CD4-positive, alpha-beta T cell (primary cell): ENCODE data around the gene SKIDA1. TPM values are rescaled to one million over a fixed set of nuclear protein-coding genes. Genes with fewer than 3 reads are reported as not detected.

Experiments used
- ATAC-seq: fragments of 200-7000 bp; cut with Tn5 transposase; one replicate; pipeline ENCODE4 v1.10.0; 2022; ENCODE audit warnings: mild to moderate bottlenecking; ENCODE audit not compliant: poor library complexity
- CTCF ChIA-PET: fragments of 350-600 bp; sonication (Branson Sonifier 250); formaldehyde crosslinking; loops from one replicate; lab custom pipeline; 2021; ENCODE audit warnings: antibody characterized with exemption, inconsistent platforms; lab: Charles Lee
- POLR2A ChIA-PET: fragments of 350-600 bp; sonication (Branson Sonifier 250); formaldehyde crosslinking; loops from one replicate; lab custom pipeline; 2021; ENCODE audit warnings: antibody characterized with exemption, inconsistent platforms; lab: Charles Lee
- DNase-seq, 14 experiments: peaks; one replicate each; pipeline ENCODE4 v3.0.0-alpha.2; 2013 to 2020; ENCODE audit warnings: mixed read lengths in 2 of 14
- H3K27ac ChIP-seq, 2 donors: one replicate each; pipeline versions ENCODE4 v1.5.1 to v1.7.0; 2013; ENCODE audit warnings: low read length in 2 of 2, low read depth in 1 of 2, mild to moderate bottlenecking in 1 of 2
- H3K27me3 ChIP-seq, 2 experiments: 1 replicate in 1 of 2; 2 replicates in 1 of 2; pipeline versions ENCODE4 v1.6.1 to v1.7.0; 2013; ENCODE audit warnings: low read length in 2 of 2, control low read depth in 1 of 2, mild to moderate bottlenecking in 1 of 2, moderate library complexity in 1 of 2; ENCODE audit not compliant: insufficient read depth in 2 of 2, control insufficient read depth in 1 of 2
- H3K36me3 ChIP-seq: one replicate; pipeline ENCODE4 v1.6.1; 2013; ENCODE audit warnings: low read length, control low read depth; ENCODE audit not compliant: insufficient read depth
- H3K4me1 ChIP-seq: one replicate; pipeline ENCODE4 v1.6.1; 2013; ENCODE audit warnings: low read length, control low read depth; ENCODE audit not compliant: insufficient read depth
- H3K4me3 ChIP-seq: one replicate; pipeline ENCODE4 v1.5.1; 2013; ENCODE audit warnings: mild to moderate bottlenecking, low read length, moderate library complexity
- H3K9me3 ChIP-seq, 2 experiments: 1 replicate in 1 of 2; 2 replicates in 1 of 2; pipeline versions ENCODE4 v1.6.1 to v1.7.0; 2013; ENCODE audit warnings: low read length in 2 of 2, mild to moderate bottlenecking in 2 of 2, control low read depth in 1 of 2, moderate library complexity in 1 of 2; ENCODE audit not compliant: control insufficient read depth in 1 of 2, insufficient read depth in 1 of 2
- H3K27ac Mint-ChIP-seq: one replicate; pipeline ENCODE4 v1.8.0; 2020; ENCODE audit warnings: mixed read lengths
- H3K27me3 Mint-ChIP-seq: one replicate; pipeline ENCODE4 v1.8.0; 2021; ENCODE audit warnings: mixed read lengths
- H3K36me3 Mint-ChIP-seq: one replicate; pipeline ENCODE4 v1.8.0; 2021; ENCODE audit warnings: low read depth, mixed read lengths
- H3K4me1 Mint-ChIP-seq: one replicate; pipeline ENCODE4 v1.8.0; 2021; ENCODE audit warnings: low read depth, mixed read lengths
- H3K4me3 Mint-ChIP-seq: one replicate; pipeline ENCODE4 v1.8.0; 2020; ENCODE audit warnings: mild to moderate bottlenecking, mixed read lengths
- H3K9me3 Mint-ChIP-seq: one replicate; pipeline ENCODE4 v1.8.0; 2020; ENCODE audit warnings: mixed read lengths
- CTCF ChIP-seq: fragments of 200-600 bp; IDR thresholded peaks from one replicate; pipeline ENCODE4 v1.8.0; 2022; ENCODE audit warnings: antibody characterized with exemption, mild to moderate bottlenecking
- intact Hi-C, 2 experiments: fragments of 100-400 bp; cut with DNase I in 1 of 2; cut with micrococcal nuclease in 1 of 2; formaldehyde crosslinking; loops; one replicate each; pipeline versions ENCODE4 v1.15.1 to v1.9.0; 2023 to 2025; cut with DNase I, micrococcal nuclease
- total RNA-seq, 174 experiments: library from RNA in 2 of 174; stranded (reverse) in 2 of 174; gene quantifications; one replicate each; pipeline ENCODE4 v1.2.3 and lab custom pipeline; 2021 to 2026

Gene SKIDA1
- total RNA-seq, 2 experiments from 2014 or later: 0.22 to 0.25 TPM

DNA sequence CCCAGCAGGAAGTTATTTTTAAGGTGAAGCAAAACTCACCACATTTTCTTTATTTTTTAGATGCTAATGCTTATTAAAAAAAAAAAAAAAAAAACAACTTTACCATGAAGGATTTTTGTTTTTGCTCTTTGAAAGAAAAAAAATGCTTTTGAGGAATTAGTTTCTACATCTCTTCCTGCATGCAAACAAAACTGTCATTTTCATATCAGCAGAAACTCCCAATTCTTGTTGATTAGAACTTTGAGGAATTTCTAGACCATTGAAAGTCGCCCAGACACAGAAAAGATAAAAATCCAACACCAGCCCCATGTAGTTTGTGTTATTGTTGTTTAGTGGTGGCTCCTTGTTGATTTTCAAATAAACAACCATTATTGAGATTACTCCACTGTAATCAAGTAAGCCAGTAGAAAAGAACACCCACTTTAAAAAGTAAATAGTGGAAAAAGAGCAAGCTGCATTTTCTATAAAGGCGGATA, 14.3 kb downstream of the SKIDA1 start:
- Mint-ChIP-seq H3K27ac (no peak overlapping the region), H3K4me3 (no peak overlapping the region), H3K27me3 (peaks cover 78% of the 10 kb centered on the region), H3K9me3 (no peaks in the 10 kb centered on the region), H3K4me1 (peaks cover 6% of the 10 kb centered on the region), H3K36me3 (no peaks in the 10 kb centered on the region)
- intact Hi-C loops: no loop called here
- Histone ChIP-seq H3K4me1 (peaks cover 5% of the 10 kb centered on the region), H3K9me3 (peaks cover 0 to 11% of the 10 kb centered on the region in 2 experiments), H3K27ac (no peak overlapping the region), H3K27me3 (peaks cover 33 to 70% of the 10 kb centered on the region in 2 experiments), H3K36me3 (no peaks in the 10 kb centered on the region), H3K4me3 (no peak overlapping the region)
- CTCF ChIA-PET: interaction anchor here (0.8 to 1.2 kb wide), 2 partner anchors 14 to 15 kb away, joined by 3 read pairs; no protein-coding TSS in a partner anchor
- ATAC-seq: no peak
- DNase-seq: no peak
- POLR2A ChIA-PET: interaction anchor here (0.5 to 0.8 kb wide), 2 partner anchors 971 to 1196 kb away, joined by 3 read pairs; no protein-coding TSS in a partner anchor
- no peak for TF ChIP-seq CTCF

- intact Hi-C loops: no loop called here
- no peaks in the 10 kb centered on the region for H3K36me3 Mint-ChIP-seq
- TF ChIP-seq CTCF: no peak
Measured at GRCh38 chr10:21510241-21511094, 15.0 kb downstream of the SKIDA1 start.

GRCh38 chr10:21509341-21510240, 15.9 kb downstream of the SKIDA1 start:
- ChIA-PET CTCF (interaction anchor here (1.1 to 1.6 kb wide), 2 partner anchors 13 kb away, joined by 4 to 5 read pairs; no protein-coding TSS in a partner anchor), POLR2A (interaction anchor here (0.8 kb wide), 1 partner anchor 17 kb away, joined by 3 read pairs; no protein-coding TSS in a partner anchor)
- Histone ChIP-seq H3K27ac (no peak overlapping the region), H3K4me1 (no peaks in the 10 kb centered on the region), H3K9me3 (peaks cover 0 to 9% of the 10 kb centered on the region in 2 experiments), H3K27me3 (peaks cover 18 to 60% of the 10 kb centered on the region in 2 experiments), H3K4me3 (no peak overlapping the region), H3K36me3 (no peaks in the 10 kb centered on the region)
- no peaks in the 10 kb centered on the region for H3K36me3 Mint-ChIP-seq
- intact Hi-C loops: no loop called here
- H3K4me3 Mint-ChIP-seq: no peak overlapping the region
- ATAC-seq (no peak), DNase-seq (no peak)
- H3K4me1 Mint-ChIP-seq: no peaks in the 10 kb centered on the region
- peaks cover 72% of the 10 kb centered on the region for H3K27me3 Mint-ChIP-seq
- no peak for TF ChIP-seq CTCF
- no peaks in the 10 kb centered on the region for H3K9me3 Mint-ChIP-seq
- H3K27ac Mint-ChIP-seq: no peak overlapping the region

More at GRCh38 chr10:21510241-21511094, 15.0 kb downstream of the SKIDA1 start:
- no peaks in the 10 kb centered on the region for H3K36me3 ChIP-seq
- no peaks in the 10 kb centered on the region for H3K9me3 Mint-ChIP-seq
- POLR2A ChIA-PET: interaction anchor here (0.8 kb wide), 1 partner anchor 1197 kb away, joined by 3 read pairs; no protein-coding TSS in a partner anchor
- no peaks in the 10 kb centered on the region for H3K4me1 ChIP-seq
- ATAC-seq: no peak
- no peak overlapping the region for H3K27ac ChIP-seq
- H3K9me3 ChIP-seq: peaks cover 0 to 9% of the 10 kb centered on the region in 2 experiments
- no peak overlapping the region for H3K4me3 ChIP-seq
- peaks cover 26 to 69% of the 10 kb centered on the region in 2 experiments for H3K27me3 ChIP-seq
- no peaks in the 10 kb centered on the region for H3K4me1 Mint-ChIP-seq
- CTCF ChIA-PET: interaction anchor here (0.8 to 1.1 kb wide), 2 partner anchors 13 to 15 kb away, joined by 3 to 5 read pairs; no protein-coding TSS in a partner anchor
- DNase-seq: no peak
- H3K27me3 Mint-ChIP-seq: peaks cover 77% of the 10 kb centered on the region
- H3K4me3 Mint-ChIP-seq: no peak overlapping the region
- H3K27ac Mint-ChIP-seq: no peak overlapping the region
